Skin of body (tissue), 2 donors: ENCODE measurements around the gene MDGA2. TPM values are rescaled to one million over a fixed set of nuclear protein-coding genes. Genes with fewer than 3 reads are reported as not detected.
"Not testable (repeated sequence)": the region's sequence is repeated elsewhere in the genome, so short reads cannot be mapped to it uniquely, and the experiment has no call there.

Source experiments
- DNase-seq: peaks from one replicate; lab custom pipeline; 2025; lab: John Stamatoyannopoulos, UW
- total RNA-seq: library from RNA; depleted of rRNA; stranded (reverse); fragments of >200 nt; gene quantifications from one replicate; pipeline ENCODE4 v1.2.3, GENCODE V29; 2014

The MDGA2 gene
- total RNA-seq, 1 donor from 2014 or later: 0.89 TPM

GRCh38 chr14:47345016-47345415 lies 330.4 kb downstream of the MDGA2 start:
- peak; percentile 7 for DNase-seq

- DNase-seq: no peak
Measured at GRCh38 chr14:47332939-47333338, 342.5 kb downstream of the MDGA2 start.

- no peak for DNase-seq
Measured at GRCh38 chr14:47332106-47332505, 343.3 kb downstream of the MDGA2 start.

GRCh38 chr14:47328376-47328775 lies 347.0 kb downstream of the MDGA2 start:
- no peak for DNase-seq

GRCh38 chr14:47327336-47327735 lies 348.1 kb downstream of the MDGA2 start:
- no peak for DNase-seq

- no peak for DNase-seq
Measured at GRCh38 chr14:47322751-47323150, 352.7 kb downstream of the MDGA2 start.

- no peak for DNase-seq
Measured at GRCh38 chr14:47302121-47302520, 373.3 kb downstream of the MDGA2 start.

- DNase-seq: no peak
Measured at GRCh38 chr14:47300796-47301195, 374.6 kb downstream of the MDGA2 start.

GRCh38 chr14:47297374-47297773 lies 378.0 kb downstream of the MDGA2 start:
- no peak for DNase-seq

GRCh38 chr14:47284283-47284682 lies 391.1 kb downstream of the MDGA2 start:
- DNase-seq: no peak

- DNase-seq: not testable (repeated sequence)
Measured at GRCh38 chr14:47281761-47282160, 393.6 kb downstream of the MDGA2 start.

GRCh38 chr14:47278233-47278842 lies 397.1 kb downstream of the MDGA2 start:
- no peak for DNase-seq

GRCh38 chr14:47277703-47278102 lies 397.7 kb downstream of the MDGA2 start:
- no peak for DNase-seq

- DNase-seq: no peak
Measured at GRCh38 chr14:47276931-47277330, 398.5 kb downstream of the MDGA2 start.

GRCh38 chr14:47273939-47274338 lies 401.5 kb downstream of the MDGA2 start:
- no peak for DNase-seq

- DNase-seq: no peak
Measured at GRCh38 chr14:47270715-47271114, 404.7 kb downstream of the MDGA2 start.

- DNase-seq: no peak
Measured at GRCh38 chr14:47269756-47270492, 405.5 kb downstream of the MDGA2 start.

GRCh38 chr14:47264842-47265241 lies 410.6 kb downstream of the MDGA2 start:
- DNase-seq: no peak

- DNase-seq: no peak
Measured at GRCh38 chr14:47262801-47263200, 412.6 kb downstream of the MDGA2 start.

GRCh38 chr14:47261350-47261749 lies 414.1 kb downstream of the MDGA2 start:
- no peak for DNase-seq

- no peak for DNase-seq
Measured at GRCh38 chr14:47259796-47260195, 415.6 kb downstream of the MDGA2 start.

- no peak for DNase-seq
Measured at GRCh38 chr14:47257013-47257412, 418.4 kb downstream of the MDGA2 start.

GRCh38 chr14:47252802-47253201 lies 422.6 kb downstream of the MDGA2 start:
- DNase-seq: no peak
